GM19351 (cell line): Measurements from ENCODE around the gene MEP1A.
A peak's percentile ranks its signal among the peaks of the same experiment; 100 is the strongest.
"Not testable (repeated sequence)": the region's sequence is repeated elsewhere in the genome, so short reads cannot be mapped to it uniquely, and the experiment has no call there.

Experiments
- ATAC-seq: cut with Tn5 transposase; IDR thresholded peaks from one replicate; pipeline ENCODE4 v1.9.1; 2021; ENCODE audit warnings: mild to moderate bottlenecking, moderate library complexity; ENCODE audit not compliant: unreplicated experiment

MEP1A gene, protein sequence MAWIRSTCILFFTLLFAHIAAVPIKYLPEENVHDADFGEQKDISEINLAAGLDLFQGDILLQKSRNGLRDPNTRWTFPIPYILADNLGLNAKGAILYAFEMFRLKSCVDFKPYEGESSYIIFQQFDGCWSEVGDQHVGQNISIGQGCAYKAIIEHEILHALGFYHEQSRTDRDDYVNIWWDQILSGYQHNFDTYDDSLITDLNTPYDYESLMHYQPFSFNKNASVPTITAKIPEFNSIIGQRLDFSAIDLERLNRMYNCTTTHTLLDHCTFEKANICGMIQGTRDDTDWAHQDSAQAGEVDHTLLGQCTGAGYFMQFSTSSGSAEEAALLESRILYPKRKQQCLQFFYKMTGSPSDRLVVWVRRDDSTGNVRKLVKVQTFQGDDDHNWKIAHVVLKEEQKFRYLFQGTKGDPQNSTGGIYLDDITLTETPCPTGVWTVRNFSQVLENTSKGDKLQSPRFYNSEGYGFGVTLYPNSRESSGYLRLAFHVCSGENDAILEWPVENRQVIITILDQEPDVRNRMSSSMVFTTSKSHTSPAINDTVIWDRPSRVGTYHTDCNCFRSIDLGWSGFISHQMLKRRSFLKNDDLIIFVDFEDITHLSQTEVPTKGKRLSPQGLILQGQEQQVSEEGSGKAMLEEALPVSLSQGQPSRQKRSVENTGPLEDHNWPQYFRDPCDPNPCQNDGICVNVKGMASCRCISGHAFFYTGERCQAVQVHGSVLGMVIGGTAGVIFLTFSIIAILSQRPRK

DNA sequence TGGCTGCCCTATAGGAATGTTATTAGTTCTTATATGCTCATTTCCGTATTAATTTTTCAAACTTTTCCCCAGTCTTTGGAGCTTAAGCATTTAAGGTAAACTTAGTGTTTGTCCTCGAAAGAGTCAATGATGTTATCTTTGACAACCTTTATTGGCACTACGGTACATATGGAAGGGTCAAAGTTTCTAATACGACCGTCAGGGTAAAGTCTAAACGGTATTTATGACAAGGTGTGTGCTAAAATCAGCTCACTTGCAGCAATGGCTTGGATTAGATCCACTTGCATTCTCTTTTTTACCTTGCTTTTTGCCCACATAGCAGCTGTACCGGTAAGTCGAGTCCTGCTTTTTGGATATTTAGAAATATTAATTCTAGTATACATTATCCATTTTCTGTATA, at the start of gene MEP1A:
Gene MEP1A (plus strand): TSS at position 252 of the 400 bp plus-strand sequence. CDS start 10 bp downstream, at position 262.
- no peak for ATAC-seq

DNA sequence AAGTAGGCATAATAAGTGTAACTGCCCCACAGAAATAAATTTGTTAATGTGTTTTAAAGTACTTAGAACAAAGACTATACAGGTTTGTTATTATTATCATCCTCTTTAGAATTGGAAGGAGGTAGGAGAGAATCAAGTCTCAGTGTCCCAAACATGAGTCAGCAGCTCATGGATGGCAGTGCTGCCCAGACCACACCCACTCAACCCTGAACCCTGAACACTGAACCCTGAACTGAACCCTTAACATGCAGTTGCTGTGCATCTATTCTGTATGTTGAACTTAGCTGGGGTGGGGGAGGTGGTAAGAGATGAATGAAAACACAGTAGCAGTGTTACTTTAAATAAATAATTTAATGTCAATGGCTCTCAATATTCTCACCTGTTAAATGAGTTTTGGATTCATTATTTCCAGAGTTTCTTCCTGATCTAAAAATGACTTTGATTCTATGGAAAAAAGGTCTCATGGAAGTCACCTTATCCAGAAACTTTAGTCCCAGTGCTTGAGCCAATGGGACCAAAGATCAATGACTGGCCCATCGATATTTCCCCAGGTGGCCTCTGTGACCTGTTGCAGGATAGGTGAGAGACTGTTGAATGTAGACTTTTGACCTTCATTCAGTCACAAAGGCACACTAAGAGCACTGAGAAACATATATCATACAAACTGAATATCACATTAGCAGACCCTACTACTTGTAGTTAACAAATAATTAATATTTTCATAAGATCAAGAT, 49.6 kb upstream of the MEP1A start:
- ATAC-seq = no peak

DNA sequence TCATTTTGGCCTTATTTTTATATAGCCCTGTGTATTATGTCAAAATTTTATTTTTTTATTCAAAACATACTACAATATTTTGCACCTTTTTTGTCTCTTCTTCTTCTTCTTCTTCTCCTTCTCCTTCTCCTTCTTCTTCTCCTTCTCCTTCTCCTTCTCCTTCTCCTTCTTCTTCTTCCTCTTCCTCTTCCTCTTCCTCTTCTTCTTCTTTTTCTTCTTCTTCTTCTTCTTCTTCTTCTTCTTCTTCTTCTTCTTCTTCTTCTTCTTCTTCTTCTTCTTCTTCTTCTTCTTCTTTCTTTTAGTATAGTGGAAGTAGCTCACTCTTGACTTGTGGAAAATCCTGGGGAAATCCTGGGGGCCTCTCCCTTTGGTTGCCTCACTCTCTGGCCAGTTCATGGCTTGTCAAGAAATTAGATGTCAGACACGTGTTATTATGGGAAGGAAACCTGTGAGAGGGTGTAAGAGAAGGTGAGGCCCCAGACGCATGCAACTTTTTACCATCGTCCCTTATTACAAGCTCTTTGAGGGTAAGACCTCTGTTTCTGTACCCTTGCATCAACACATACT, 48.9 kb upstream of the MEP1A start:
- ATAC-seq = not testable (repeated sequence)

GRCh38 chr6:46745973-46746372, 47.2 kb upstream of the MEP1A start:
- ATAC-seq = no peak

GRCh38 chr6:46746696-46747095, 46.5 kb upstream of the MEP1A start, which contains the start of gene ANKRD66:
ANKRD66 (plus strand) TSS chr6:46746933; CDS start chr6:46751949, 5,016 bp downstream.
- ATAC-seq = no peak

DNA sequence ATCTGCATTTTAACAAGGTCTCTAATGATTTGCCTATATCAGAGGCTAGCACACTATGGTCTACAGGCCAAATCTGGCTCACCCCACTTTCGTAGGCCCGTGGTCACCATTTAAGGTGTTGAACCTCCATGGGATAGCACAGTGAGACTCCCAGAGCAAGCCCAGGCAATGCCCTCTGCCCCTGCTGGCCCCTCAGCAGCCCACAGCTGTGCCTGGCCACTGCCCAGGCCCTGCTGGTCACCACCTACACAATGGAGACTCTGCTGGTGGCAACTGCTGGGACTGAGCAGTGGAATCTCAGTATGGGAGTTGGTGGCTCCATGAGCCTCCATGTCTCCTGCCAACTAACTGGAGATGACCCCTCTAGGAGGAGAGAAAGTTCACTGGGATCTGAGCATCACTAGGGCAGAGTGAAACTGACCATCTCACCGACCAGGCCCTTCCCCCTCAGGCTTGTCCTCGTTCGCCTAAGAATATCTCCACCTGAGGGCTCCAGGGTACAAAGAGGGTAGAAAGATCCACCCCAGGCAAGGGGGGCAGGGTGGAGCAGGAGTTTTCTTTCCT, 44.2 kb upstream of the MEP1A start:
- no peak for ATAC-seq

GRCh38 chr6:46749731-46750130, 43.5 kb upstream of the MEP1A start:
- ATAC-seq = no peak

GRCh38 chr6:46751658-46752057, 41.5 kb upstream of the MEP1A start:
- no peak for ATAC-seq

DNA sequence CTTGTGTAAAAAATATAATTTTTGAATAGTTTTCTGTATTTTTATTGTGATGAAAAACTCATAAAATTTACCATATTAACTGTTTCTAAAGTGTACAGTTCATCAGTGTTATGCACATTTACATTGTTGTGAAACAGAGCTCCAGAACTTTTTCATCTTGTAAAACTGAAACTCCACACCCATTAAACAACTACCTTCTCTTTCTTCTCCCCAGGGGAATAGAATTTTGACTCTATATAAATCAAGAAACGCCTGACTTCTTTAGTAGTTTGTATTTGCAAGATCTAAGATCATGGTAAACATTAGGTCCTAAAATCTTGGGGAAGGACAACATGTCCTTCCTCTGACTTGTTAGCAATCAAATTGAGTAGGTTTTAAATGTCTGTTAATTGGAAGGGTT, 37.3 kb upstream of the MEP1A start:
- ATAC-seq = no peak

DNA sequence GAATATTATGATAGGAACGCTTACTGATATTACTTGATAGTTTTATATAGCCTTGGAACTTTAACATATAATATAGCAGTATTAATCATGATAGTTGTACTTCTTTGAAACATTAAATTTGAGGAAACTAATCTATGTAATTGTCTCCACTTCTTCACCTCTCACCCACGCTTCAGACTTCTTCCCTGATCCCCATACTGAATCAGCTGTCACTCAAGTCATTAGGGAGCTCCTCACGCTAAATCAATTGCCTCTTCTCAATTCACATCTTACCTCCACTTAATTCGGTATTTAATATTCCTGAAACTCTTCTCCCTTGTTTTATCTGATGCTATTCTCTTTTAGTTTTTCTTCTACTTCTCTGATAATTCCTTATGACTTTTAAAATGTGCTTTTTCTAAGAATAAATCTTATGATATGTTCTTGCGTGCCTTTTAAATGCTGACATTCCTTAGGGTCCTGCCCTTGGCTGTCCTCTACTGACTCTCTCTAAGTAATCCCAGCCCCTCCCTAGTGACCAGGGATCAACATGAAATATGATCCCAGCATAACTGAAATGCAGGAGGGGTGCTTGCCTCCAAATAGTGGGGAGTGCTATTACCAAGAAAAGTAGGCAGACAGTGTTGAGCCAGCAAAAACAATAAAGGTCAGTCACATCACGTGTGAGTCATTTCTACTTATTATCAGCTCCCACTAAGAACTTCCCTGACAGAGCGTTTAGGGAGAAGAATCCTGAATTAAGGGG, 36.5 kb upstream of the MEP1A start:
- ATAC-seq = no peak

DNA sequence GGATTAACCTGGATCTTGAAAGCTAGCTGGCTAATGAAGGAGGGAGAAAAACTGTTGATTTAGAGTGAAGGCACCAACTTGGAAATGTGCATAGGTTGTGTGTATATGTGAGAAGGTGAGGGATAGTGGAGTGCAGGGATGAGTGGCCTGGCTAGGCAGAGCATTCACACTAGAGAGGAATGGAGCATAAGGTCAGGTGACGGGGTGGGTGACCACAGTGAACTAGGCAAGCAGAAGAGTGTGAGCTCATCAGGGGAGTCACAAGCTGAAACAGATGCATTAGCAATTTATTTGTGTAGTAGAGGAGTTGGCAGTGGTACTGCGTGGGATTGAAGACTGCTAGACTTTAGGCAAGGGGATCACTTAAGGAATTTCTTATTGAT, 36.0 kb upstream of the MEP1A start:
- no peak for ATAC-seq

GRCh38 chr6:46758960-46759753, 34.0 kb upstream of the MEP1A start:
- ATAC-seq = no peak

GRCh38 chr6:46760925-46761324, 32.3 kb upstream of the MEP1A start:
- ATAC-seq = no peak

GRCh38 chr6:46763466-46763865, 29.7 kb upstream of the MEP1A start:
- no peak for ATAC-seq

- ATAC-seq = not testable (repeated sequence)
Measured at GRCh38 chr6:46764280-46764679, 28.9 kb upstream of the MEP1A start.

GRCh38 chr6:46764961-46765360, 28.2 kb upstream of the MEP1A start:
- ATAC-seq = no peak

GRCh38 chr6:46772016-46772415, 21.2 kb upstream of the MEP1A start:
- ATAC-seq = no peak

GRCh38 chr6:46772762-46773161, 20.4 kb upstream of the MEP1A start:
- peak; percentile 83 for ATAC-seq

GRCh38 chr6:46773201-46773855, 19.9 kb upstream of the MEP1A start:
- ATAC-seq = peak; percentile 43
